Esophagus muscularis mucosa (tissue), 3 donors: ENCODE data around the gene MEIOSIN.

Experiments
- POLR2A ChIP-seq: fragments of 450-650 bp; IDR thresholded peaks from one replicate; pipeline ENCODE4 v1.6.1; 2017; ENCODE audit warnings: antibody characterized with exemption, moderate library complexity, mild to moderate bottlenecking, low read depth
- POLR2AphosphoS5 ChIP-seq, 2 donors: sonication (generic); formaldehyde crosslinking; IDR thresholded peaks; one replicate each; pipeline ENCODE4 v1.6.1; 2017; ENCODE audit warnings: antibody characterized with exemption in 2 of 2
- TF ChIP-seq, protein P1 (sequence below), 3 experiments: fragments of 200-600 bp in 2 of 3; fragments of 450-650 bp in 1 of 3; sonication (generic) in 2 of 3; IDR thresholded peaks; one replicate each; pipeline ENCODE4 v1.5.1; 2017 to 2019; ENCODE audit warnings: antibody characterized with exemption in 3 of 3, mild to moderate bottlenecking in 2 of 3, moderate library complexity in 1 of 3

DNA sequence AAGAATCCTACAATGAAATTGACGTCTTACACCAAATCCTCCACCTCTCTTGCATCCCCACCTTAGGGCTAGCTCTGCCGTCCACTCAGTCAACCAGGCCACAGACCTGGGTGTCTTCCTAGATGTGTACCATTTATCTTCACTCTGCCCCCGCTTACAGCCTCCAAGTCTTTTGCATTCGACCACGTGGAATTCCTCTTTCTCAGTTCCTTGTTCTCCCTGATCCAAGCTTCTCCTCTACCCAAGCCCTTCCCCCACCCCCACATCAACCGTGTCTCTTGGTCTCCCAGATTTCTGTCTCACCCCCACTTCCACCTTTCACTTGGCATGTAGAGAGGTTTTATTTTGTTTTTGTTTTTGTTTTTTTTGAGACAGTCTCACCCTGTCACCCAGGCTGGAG, 60.6 kb downstream of the MEIOSIN start:
- TF ChIP-seq, protein P1, sequence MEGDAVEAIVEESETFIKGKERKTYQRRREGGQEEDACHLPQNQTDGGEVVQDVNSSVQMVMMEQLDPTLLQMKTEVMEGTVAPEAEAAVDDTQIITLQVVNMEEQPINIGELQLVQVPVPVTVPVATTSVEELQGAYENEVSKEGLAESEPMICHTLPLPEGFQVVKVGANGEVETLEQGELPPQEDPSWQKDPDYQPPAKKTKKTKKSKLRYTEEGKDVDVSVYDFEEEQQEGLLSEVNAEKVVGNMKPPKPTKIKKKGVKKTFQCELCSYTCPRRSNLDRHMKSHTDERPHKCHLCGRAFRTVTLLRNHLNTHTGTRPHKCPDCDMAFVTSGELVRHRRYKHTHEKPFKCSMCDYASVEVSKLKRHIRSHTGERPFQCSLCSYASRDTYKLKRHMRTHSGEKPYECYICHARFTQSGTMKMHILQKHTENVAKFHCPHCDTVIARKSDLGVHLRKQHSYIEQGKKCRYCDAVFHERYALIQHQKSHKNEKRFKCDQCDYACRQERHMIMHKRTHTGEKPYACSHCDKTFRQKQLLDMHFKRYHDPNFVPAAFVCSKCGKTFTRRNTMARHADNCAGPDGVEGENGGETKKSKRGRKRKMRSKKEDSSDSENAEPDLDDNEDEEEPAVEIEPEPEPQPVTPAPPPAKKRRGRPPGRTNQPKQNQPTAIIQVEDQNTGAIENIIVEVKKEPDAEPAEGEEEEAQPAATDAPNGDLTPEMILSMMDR (IDR thresholded peaks at IDR 0.05), result no peak
- TF ChIP-seq POLR2AphosphoS5 (IDR thresholded peaks at IDR 0.05), result no peak
- no peak for TF ChIP-seq POLR2A
